ENCODE data around the gene SLMAP. TPM values are rescaled to one million over a fixed set of nuclear protein-coding genes. Genes with fewer than 3 reads are reported as not detected.

The SLMAP gene
- total and polyA plus RNA-seq, 2 of the 13 experiments (the other 11 are each of a cell fraction or from before 2014, with no cell fraction given): 24.0 to 48.3 TPM

GRCh38 chr3:57960174-57960505 lies 204.0 kb downstream of the SLMAP start (continued):
- no peak for TF ChIP-seq ZSCAN12 (CRISPR knock-in tag; IDR thresholded peaks at IDR 0.05)
- no peak for TF ChIP-seq ZFY (CRISPR knock-in tag; IDR thresholded peaks at IDR 0.05)

GRCh38 chr3:57961177-57961827 lies 205.2 kb downstream of the SLMAP start:
- 4% methylated on average over 18 of the region's 21 CpGs for WGBS (ENCODE audit: low lambda C conversion rate)
- DNase-seq (ENCODE audit: low spot score) (peak; percentile 94), FAIRE-seq (peak; percentile 92), ATAC-seq (peak; percentile 86)
- Histone ChIP-seq H4K20me1 (ENCODE audit: insufficient read depth, low read length) (no peaks in the 10 kb centered on the region), H3K4me3 (replicated peaks in 1 of 3; ENCODE audit: insufficient read depth in 1 of 3, low read depth in 2 of 3, low read length in 3 of 3) (peak overlapping the region in 1 of 3 experiments; percentile 60; a peak in 3 of 6 replicates), H3K36me3 (replicated peaks in 1 of 2; ENCODE audit: control insufficient read depth in 1 of 2, insufficient read depth in 2 of 2, low read length in 2 of 2) (no peaks in the 10 kb centered on the region), H3K4me2 (ENCODE audit: low read depth, low read length) (peak overlapping the region; percentile 77), H3K4me1 (ENCODE audit: insufficient read depth, low read length) (peaks cover 55% of the 10 kb centered on the region), H3K79me2 (ENCODE audit: insufficient read depth, low read length) (no peaks in the 10 kb centered on the region), H3K27me3 (ENCODE audit: control insufficient read depth in 1 of 2, insufficient read depth in 2 of 2, low read length in 2 of 2) (no peaks in the 10 kb centered on the region), H2AFZ (ENCODE audit: low read length) (peak overlapping the region; percentile 64), H3K27ac (ENCODE audit: extremely low read length, insufficient read depth, low read length) (peak overlapping the region; percentile 74), H3K9me3 (ENCODE audit: low read length) (no peaks in the 10 kb centered on the region), H3K9ac (ENCODE audit: insufficient read depth, low read depth, low read length) (peak overlapping the region; percentile 40)
- ChIA-PET POLR2A (interaction anchor here (1.2 to 2.2 kb wide), 3 partner anchors 12 to 21 kb away, joined by 3 to 17 read pairs (median 3); no protein-coding TSS in a partner anchor), CTCF (ENCODE audit: low intra/inter-chr PET ratio, low total read pairs) (no interaction called here)
- intact Hi-C loops (cut with micrococcal nuclease; ENCODE audit: unreplicated experiment): loop anchor here (5.0 kb wide), 2 partner anchors 46 to 141 kb away; partner anchors contain the start of gene FLNB
- no TSS peak for BruUV-seq (replicated peaks)
- in situ Hi-C loops (cut with HindIII; ENCODE audit: extremely low pct_ligation_motif_present, low pct_unique_long_range_greater_than_20kb): loop anchor here (5.0 kb wide), 1 partner anchor 46 kb away; the partner anchor contains the start of gene FLNB
- peak; percentile 32; the same call in 1 of the 2 replicates for TF ChIP-seq ZKSCAN8 (CRISPR knock-in tag; IDR thresholded peaks at IDR 0.05; ENCODE audit: borderline replicate concordance)
- TF ChIP-seq ETV6 (CRISPR knock-in tag; conservative IDR thresholded peaks at IDR 0.05): no peak
- TF ChIP-seq TRIM24 (CRISPR knock-in tag; IDR thresholded peaks at IDR 0.05): peak; percentile 57; the same call in 1 of the 2 replicates
- TF ChIP-seq ZNF687 (CRISPR knock-in tag; IDR thresholded peaks at IDR 0.05): peak; percentile 87
- peak; percentile 93 for TF ChIP-seq ZBTB7A (CRISPR knock-in tag; IDR thresholded peaks at IDR 0.05)
- peak; percentile 73; the same call in 1 of the 2 replicates for TF ChIP-seq ZNF788 (CRISPR knock-in tag; IDR thresholded peaks at IDR 0.05; ENCODE audit: borderline replicate concordance)
- TF ChIP-seq ZNF557 (CRISPR knock-in tag; IDR thresholded peaks at IDR 0.05): peak; percentile 2; the same call in 1 of the 2 replicates
- TF ChIP-seq ZBTB39 (CRISPR knock-in tag; IDR thresholded peaks at IDR 0.05): 0 out of 2 replicates have a peak, but pooled peaks have one; percentile 54
- peak; percentile 36; the same call in 1 of the 2 replicates for TF ChIP-seq SP4 (CRISPR knock-in tag; IDR thresholded peaks at IDR 0.05)
- no peak for TF ChIP-seq ZNF234 (CRISPR knock-in tag; conservative IDR thresholded peaks at IDR 0.05)
- TF ChIP-seq ZNF337 (CRISPR knock-in tag; IDR thresholded peaks at IDR 0.05; ENCODE audit: borderline replicate concordance, low read depth): 0 out of 2 replicates have a peak, but pooled peaks have one; percentile 7
- peak; percentile 97 for TF ChIP-seq HNF4A (CRISPR knock-in tag; IDR thresholded peaks at IDR 0.05)
- TF ChIP-seq ZNF598 (CRISPR knock-in tag; IDR thresholded peaks at IDR 0.05; ENCODE audit: borderline replicate concordance): peak; percentile 67; the same call in 1 of the 2 replicates
- TF ChIP-seq ZSCAN29 (CRISPR knock-in tag; conservative IDR thresholded peaks at IDR 0.05): peak; percentile 83; the same call in 1 of the 2 replicates
- TF ChIP-seq MEIS2 (CRISPR knock-in tag; IDR thresholded peaks at IDR 0.05): 0 out of 2 replicates have a peak, but pooled peaks have one; percentile 25
